ENCODE measurements around the gene KIAA0408.
"Not testable (repeated sequence)": the region's sequence is repeated elsewhere in the genome, so short reads cannot be mapped to it uniquely, and the experiment has no call there.

GRCh38 chr6:127413123-127413522 is 46.1 kb downstream of the KIAA0408 start:
- TF ChIP-seq SIN3A (IDR thresholded peaks at IDR 0.05; ENCODE audit: low read depth); CTCF (IDR thresholded peaks at IDR 0.05 in 2 of 3, conservative IDR thresholded peaks at IDR 0.05 in 1 of 3; ENCODE audit: borderline replicate concordance in 1 of 3, insufficient read depth in 1 of 3, low read depth in 2 of 3, low read length in 2 of 3); EZH2 (IDR thresholded peaks at IDR 0.05); EZH2phosphoT487 (IDR thresholded peaks at IDR 0.05; ENCODE audit: borderline replicate concordance); POLR2A (IDR thresholded peaks at IDR 0.05; ENCODE audit: borderline replicate concordance, extremely low read depth, insufficient read depth, insufficient read length); MAX (IDR thresholded peaks at IDR 0.05); CEBPB (IDR thresholded peaks at IDR 0.05; ENCODE audit: low read depth); YY1 (IDR thresholded peaks at IDR 0.05; ENCODE audit: extremely low read depth, insufficient replicate concordance, low read depth, low read length); EGR1 (IDR thresholded peaks at IDR 0.05; ENCODE audit: low read depth): not testable (repeated sequence)
